ENCODE data around the gene SCNN1B. TPM values are rescaled to one million over a fixed set of nuclear protein-coding genes. Genes with fewer than 3 reads are reported as not detected.
"Not testable (repeated sequence)": the region's sequence is repeated elsewhere in the genome, so short reads cannot be mapped to it uniquely, and the experiment has no call there.

SCNN1B gene
- total RNA-seq, 1 donor from 2014 or later, result 1.4 TPM

DNA sequence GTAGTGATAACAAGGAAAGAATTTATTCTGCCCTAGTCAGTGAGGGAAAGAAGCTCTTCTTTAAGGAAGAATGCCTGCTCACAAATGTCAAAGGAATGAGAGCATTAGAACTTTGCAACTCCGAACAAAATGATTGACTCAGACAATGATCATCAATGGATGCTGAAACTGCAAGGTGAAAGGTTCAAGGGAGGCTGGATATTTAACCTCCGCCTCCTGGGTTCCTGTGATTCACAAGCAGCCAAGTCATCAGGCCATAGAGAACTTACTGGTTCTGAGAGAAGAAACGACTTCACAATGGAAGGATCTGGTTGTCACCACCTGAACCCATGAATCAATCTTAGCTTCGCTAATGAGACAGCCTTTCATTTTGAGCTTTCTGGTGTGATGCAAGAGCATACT lies 16.0 kb upstream of the SCNN1B start:
- intact Hi-C loops (cut with micrococcal nuclease), result no loop called here
- ATAC-seq (no peak), DNase-seq (no peak)

DNA sequence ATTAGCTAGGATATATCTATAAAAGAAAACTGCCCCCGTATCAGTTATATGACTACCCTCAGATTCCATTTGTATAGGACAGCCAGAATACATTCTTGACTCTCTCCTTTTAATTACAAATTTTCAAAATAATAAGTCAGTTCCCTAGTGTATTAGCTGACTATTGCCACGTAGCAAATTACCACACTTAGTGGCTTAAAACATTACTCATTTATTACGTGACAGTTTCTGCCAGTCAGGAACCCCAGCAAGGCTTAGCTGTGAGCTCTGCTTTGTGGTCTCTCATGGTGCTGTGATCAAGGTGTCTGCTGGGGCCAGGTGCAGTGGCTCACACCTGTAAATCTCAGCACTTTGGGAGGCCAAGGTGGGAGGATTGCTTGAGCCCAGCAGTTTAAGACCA lies 13.9 kb upstream of the SCNN1B start:
- intact Hi-C loops (cut with micrococcal nuclease), result no loop called here
- ATAC-seq (no peak), DNase-seq (no peak)

DNA sequence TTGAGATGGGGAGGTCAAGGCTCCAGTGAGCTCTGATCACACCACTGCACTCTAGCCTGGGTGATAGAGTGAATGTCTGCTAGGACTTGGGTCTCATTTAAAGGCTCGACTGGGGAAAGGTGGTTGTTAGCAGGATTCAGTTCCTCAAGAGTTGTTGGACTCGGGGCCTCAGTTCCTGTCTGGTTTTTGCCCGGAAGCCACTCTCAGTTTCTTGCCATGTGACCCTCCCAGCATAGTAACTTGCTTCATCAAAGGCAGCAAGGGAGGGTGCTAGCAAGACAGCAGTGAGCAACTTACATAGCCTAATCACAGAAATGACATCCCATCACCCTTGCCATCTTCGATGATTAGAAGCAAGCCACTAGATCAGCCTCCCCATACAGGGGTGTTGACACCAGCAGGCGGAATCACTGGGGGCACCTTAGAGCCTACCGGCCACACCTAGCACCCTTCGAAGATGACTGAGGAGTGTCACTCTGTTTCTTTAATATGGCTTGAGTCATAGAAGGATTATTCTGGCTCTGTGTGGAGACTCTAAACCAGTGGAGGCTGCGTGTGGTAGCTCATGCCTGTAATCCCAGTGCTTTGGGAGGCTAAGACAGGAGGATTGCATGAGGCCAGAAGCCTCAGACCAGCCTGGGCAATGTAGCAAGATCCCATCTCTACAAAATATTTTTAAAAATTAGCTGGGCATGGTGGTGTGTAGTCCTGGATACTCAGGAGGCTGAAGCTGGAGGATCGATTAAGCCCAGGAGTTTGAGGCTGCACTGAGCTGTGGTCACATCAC lies 13.2 kb upstream of the SCNN1B start:
- intact Hi-C loops (cut with micrococcal nuclease), result no loop called here
- ATAC-seq (no peak), DNase-seq (no peak)

DNA sequence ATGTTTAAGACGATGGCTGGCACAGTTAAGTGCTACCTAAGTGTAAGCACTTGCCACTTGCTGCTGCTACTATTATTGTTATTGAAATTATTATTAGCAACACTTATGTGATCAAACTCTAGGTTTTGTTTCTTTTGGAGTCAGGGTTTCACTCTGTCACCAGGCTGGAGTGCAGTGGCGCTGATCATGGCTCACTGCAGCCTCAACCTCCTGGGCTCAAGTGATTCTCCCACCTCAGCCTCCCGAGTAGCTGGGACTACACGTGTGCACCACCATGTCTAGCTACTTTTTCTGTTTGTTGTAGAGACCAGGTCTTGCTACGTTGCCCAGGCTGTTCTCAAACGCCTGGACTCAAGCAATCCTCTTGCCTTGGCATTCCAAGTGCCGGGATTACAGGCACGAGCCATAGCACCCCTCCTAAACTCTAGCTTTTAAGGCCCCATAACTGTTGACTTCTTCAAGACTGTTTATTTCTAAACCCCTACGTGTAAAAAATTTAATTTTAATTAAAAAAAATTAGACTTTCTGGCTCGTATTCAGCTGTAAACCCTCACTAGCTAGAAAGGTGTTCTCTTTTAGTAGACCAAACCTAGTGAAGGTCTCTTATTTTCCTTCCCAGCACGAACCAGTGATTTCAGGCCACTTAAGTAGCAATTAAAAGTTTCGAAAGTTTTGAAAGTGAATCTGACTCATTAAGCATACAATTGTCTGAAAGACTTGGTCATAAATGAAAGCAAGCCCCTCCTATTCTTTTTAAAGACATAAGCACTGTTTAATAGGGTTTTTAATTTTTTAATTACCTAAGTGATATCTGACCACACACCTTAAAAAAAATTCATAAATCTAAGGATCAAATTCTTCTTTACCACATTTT lies 11.7 kb upstream of the SCNN1B start:
- no peak for ATAC-seq
- DNase-seq, result no peak
- intact Hi-C loops (cut with micrococcal nuclease), result no loop called here

DNA sequence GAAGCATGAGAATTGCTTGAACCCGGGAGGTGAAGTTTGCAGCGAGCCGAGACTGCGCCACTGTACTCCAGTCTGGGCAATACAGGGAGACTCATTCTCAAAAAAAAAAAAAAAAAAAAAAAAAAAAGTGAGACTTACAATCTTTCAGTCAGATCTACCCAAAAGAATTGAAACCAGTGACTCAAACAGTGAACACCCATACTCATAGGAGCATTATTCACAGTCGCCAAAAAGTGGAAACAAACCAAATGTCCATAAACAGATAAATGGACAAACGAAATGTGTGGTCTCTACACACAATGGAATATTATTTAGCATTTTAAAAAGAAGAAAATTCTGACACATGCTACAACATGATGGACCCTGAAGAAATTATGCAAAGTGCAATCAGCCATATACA lies 9.1 kb upstream of the SCNN1B start:
- ATAC-seq (no peak), DNase-seq (no peak)
- intact Hi-C loops (cut with micrococcal nuclease), result no loop called here

DNA sequence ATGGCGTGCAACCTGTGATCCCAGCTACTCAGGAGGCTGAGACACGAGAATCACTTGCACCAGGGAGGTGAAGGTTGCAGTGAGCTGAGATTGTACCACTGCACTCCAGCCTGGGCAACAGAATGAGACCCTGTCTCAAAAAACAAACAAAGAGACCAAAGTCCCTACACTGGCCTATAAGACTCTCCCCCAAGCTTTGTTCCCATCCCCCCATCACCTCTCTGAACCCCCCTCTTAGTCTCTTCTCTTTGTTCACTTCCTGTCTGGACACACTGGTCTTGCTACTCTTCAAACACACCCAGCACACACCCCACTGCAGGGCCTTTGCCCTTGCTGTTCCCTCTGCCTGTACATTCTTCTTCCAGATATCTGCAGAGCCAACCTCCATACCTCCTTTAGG lies 7.8 kb upstream of the SCNN1B start:
- no peak for DNase-seq
- no peak for ATAC-seq
- intact Hi-C loops (cut with micrococcal nuclease), result no loop called here

DNA sequence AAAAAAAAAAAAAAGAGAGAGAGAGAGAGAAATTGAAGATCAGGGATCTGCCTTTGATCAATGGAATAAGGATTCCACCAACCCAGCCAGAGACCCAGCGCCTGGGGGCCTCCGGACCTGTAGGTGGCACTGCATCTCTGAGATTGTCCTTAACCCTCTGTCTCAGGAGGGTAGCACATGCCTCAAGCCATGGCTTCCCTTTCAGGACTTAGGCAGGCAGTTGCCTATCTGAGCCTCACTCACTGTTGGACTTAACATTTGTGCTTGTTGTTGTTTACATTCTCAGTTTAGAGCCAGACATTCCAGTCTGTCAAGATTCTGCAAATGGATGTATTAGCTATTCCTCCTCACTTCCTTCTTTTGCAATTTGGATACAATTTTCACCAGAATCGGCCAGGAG lies 5.1 kb upstream of the SCNN1B start:
- intact Hi-C loops (cut with micrococcal nuclease), result no loop called here
- DNase-seq (no peak), ATAC-seq (no peak)

DNA sequence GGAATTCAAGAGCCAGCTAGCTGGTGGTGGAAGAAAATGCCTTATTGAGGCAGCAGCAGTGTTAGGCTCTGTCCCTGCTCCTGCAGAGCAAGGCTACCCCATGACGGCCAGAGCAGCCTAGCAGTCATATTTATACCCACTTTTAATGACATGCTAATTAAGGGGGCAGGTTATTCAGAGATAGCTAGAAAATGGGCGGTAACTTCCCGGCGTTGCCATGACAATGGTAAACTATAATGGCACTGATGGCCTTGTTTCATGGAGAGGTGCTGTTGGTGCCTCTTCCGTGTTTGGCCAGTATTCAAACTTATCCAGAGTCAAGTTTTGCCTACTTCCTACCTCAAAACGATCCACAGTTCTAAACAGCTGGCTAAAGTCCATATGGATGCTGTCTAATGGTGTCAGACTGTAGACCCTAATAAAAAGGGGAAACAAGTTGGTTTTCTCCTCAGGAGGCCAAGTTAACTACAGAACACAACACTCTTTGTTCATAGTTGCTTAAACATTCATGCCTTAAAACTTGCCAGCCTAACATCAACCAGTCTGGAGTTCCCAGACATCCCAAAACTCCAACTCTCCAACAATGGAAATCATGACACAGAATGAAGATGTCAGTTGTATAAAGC lies 3.7 kb upstream of the SCNN1B start:
- DNase-seq (no peak), ATAC-seq (no peak)
- intact Hi-C loops (cut with micrococcal nuclease), result no loop called here

DNA sequence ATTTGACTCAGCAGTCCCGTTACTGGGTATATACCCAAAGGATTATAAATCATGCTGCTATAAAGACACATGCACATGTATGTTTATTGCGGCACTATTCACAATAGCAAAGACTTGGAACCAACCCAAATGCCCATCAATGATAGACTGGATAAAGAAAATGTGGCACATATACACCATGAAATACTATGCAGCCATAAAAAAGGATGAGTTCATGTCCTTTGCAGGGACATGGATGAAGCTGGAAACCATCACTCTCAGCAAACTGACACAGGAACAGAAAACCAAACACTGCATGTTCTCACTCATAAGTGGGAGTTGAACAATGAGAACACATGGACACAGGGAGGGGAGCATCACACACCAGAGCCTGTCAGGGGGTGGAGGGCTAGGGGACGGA lies 2.3 kb upstream of the SCNN1B start:
- ATAC-seq; intact Hi-C loops (cut with micrococcal nuclease); DNase-seq: not testable (repeated sequence)

DNA sequence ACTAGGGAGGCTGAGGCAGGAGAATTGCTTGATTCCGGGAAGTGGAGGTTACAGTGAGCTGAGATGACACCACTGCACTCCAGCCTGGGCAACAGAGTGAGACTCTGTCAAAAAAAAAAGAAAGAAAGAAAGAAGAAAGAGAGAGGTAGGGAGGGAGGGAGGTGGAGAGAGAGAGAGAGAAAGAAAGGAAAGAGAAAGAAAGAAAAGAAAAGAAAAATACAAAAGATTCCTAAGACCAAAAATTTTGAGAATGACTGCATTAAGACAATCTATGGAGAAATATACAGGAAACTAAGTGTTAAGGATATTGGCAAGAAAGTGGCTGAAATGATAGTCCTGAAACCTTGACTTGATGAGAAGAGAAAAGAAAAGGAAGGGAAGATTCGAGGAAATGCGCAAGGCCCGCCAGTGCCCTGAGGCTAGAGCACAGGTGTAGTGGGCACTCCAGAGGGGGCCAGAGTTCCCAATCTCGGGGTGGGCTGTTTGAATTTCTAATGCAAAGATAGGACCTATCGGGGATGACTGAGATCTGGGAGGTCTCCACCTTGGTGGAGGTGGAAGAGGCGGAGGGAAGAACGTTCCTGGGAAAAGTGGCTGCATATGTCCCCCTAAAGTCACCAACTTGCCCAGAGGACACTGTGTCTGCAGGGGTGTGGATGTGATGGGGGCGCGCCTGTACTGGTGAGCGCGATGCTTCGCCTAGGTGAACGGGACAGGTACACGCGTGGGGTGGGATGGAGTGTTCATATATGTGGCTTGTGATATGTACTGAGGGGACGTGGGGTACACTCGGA lies 654 bp upstream of the SCNN1B start:
- no peak for ATAC-seq
- DNase-seq, result no peak
- intact Hi-C loops (cut with micrococcal nuclease), result no loop called here

DNA sequence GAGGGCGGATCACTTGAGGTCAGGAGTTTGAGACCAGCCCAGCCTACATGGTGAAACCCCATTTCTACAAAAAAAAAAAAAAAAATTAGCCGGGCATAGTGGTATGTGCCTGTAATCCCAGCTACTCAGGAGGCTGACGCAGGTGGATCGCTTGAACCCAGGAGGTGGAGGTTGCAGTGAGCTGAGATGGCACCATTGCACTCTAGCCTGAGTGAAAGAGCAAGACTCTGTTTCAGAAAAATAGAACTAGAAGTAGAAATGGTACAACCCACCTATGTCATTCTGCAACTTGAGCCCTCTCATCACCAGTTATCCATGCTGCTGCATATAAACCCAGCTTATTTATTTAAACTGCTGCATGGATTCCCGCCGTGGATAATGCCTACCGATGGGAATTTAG lies 1.6 kb downstream of the SCNN1B start:
- no peak for ATAC-seq
- DNase-seq, result no peak
- intact Hi-C loops (cut with micrococcal nuclease), result no loop called here

DNA sequence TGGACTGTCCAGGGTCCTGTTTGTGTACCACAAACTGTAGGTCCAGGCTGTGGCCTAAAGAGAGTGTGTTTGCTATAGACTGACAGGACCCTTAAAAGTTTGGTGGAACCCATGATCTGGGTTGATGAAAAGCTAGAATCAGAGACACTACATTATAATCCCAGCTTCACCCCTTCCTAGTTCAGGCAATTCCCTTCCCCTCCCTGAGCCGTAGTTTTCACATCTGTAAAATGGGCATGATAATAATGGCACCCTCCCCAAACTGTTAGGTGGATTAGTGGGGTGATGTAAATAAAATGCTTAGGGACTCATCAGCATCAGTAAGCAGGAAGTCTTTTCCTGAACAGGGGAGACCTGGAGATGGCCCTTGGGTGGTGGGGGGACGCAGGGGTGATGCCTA lies 2.5 kb downstream of the SCNN1B start:
- DNase-seq (no peak), ATAC-seq (no peak)
- intact Hi-C loops (cut with micrococcal nuclease), result no loop called here

DNA sequence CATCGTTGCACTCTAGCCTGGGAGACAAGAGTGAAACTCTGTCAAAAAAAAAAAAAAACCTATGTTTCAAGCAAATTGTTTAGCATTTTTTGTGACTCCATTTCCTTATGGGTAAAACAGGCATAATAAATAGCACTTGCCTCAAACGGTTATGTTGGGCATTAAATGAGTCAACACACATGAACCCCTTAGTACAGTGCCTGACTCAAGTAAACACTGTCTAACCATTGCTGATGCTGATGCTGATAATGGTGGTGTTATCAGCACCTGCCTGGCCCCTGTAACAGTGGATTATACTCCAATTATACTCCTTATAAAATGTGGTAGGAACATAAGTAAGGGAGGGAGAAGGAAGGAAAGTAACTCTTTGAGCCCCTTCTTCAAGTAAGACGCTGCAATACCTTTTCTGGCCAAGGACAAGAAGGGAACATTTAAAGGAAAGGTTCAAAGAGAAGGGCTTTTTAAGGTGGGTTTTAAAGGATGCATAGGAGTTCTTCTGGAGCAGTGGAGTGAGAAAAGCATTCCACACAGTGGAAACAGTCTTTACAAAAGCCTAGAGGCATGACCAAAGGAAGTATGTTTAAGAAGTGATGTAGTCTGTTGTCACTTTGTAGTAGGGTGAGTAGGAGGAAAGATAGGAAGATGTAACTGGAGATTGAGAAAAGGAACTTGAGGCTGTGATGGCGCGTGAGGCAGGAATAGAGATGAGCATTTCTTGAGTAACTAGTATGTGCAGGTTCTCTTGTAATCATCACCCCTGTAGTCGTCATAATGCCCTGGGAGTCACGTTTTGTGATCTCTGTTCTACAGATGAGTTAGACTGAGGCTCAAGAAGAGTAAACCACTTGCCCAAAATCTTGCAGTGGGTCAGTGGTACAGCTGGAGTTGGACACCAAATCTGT lies 4.3 kb downstream of the SCNN1B start:
- intact Hi-C loops (cut with micrococcal nuclease), result no loop called here
- no peak for DNase-seq
- no peak for ATAC-seq

DNA sequence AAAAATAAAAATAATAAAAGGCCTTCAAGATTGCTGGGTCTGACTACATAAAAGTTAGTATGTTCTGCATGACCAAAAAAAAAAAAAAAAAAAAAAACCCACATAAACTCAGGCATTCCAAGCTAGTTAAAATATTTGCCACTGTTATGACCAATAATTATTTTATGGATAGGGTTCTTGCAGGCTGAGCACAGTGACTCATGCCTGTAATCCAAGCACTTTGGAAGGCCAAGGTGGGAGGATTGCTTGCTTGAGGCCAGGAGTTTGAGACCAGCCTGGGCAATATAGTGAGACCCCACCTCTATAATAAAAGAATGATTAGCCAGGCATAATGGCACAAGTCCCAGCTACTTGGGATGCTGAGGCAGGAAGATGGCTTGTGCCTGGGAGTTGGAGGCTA lies 8.1 kb downstream of the SCNN1B start:
- intact Hi-C loops (cut with micrococcal nuclease), result no loop called here
- ATAC-seq (no peak), DNase-seq (no peak)

DNA sequence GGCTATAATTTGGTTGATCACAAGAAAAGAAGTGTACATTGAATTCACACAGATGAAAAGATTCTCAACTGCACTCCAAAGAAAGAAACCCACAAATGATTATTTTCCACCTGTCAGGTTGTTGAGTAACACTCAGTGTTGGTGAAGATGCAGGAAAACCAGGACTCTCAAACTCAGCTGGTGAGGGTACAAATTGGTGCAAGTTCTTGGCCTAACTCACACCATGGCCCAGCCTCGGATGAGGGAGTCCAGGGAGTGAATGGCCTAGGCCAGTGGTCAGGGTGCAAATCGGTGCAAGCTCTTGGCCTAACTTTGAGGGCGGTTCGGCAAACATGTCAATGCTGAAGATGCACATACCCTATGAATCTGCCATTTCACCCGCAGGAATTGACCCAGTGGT lies 8.6 kb downstream of the SCNN1B start:
- no peak for ATAC-seq
- intact Hi-C loops (cut with micrococcal nuclease), result no loop called here
- no peak for DNase-seq

DNA sequence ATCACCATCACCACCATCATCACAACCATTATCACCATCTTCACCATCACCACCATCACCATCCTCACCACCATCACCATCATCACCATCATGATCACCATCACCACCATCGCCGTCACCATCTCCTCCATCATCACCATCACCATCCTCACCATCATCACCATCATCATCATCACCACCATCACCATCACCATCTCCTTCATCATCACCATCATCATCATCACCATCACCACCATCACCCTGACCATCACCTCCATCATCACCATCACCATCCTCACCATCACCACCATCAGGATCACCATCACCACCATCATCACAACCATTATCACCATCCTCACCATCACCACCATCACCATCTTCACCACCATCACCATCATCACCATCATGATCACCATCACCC lies 14.1 kb downstream of the SCNN1B start:
- no peak for DNase-seq
- no peak for ATAC-seq
- intact Hi-C loops (cut with micrococcal nuclease), result no loop called here

DNA sequence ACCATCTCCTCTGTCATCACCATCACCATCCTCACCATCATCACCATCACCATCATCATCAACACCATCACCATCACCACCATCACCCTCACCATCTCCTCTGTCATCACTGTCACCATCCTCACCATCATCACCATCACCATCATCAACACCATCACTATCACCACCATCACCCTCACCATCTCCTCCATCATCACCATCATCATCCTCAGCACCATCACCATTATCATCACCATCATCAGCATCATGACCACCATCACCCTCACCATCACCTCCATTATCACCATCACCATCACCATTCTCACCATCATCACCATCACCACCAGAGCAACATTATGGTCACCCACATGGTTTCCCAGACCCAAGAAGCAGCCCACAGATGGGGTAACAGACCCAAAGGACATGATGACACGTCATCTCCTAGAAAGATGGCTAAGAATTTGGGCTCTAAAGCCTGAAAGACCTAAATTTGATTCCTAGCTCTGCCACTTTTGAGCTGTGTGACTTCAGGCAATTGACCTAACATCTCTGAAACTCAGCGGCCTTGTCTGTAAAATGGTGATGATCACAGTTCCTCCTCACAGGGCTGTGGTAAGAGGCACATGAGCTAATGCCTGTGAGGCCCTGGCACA lies 14.6 kb downstream of the SCNN1B start:
- intact Hi-C loops (cut with micrococcal nuclease), result no loop called here
- ATAC-seq (no peak), DNase-seq (no peak)

DNA sequence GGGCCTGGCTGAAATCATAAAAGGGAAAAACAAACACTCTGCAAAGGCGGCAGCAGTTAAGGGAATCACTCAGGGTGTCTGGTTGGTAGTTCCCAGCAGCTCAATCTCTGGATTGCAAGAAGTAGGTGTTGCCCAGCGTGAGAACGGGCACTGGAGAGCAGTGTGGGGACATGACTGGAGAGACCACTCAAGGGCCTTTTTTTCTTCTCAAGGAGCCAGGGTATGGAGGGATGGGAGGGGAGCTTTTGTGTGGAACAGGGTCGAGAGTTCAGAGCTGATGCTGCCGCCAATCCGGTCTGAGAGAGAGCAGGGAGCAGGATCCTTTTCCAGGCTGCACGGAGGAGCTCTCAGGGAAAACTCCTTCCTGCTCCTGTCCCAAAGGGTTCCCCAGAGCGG lies 15.2 kb downstream of the SCNN1B start:
- no peak for ATAC-seq
- intact Hi-C loops (cut with micrococcal nuclease), result no loop called here
- DNase-seq, result no peak
